H1 (cell line): ENCODE results near the gene KIF23. TPM values are rescaled to one million over a fixed set of nuclear protein-coding genes. Genes with fewer than 3 reads are reported as not detected.

Experiments used
- CTCF ChIA-PET: fragments of 300-600 bp; sonication (Branson Sonifier 250); formaldehyde crosslinking; loops from one replicate; lab custom pipeline; 2021; ENCODE audit not compliant: partially characterized antibody; lab: Charles Lee
- POLR2A ChIA-PET: fragments of 300-600 bp; sonication (Branson Sonifier 250); formaldehyde crosslinking; loops from one replicate; lab custom pipeline; 2021; ENCODE audit warnings: inconsistent platforms; ENCODE audit not compliant: partially characterized antibody; lab: Charles Lee
- DNase-seq, 2 experiments: peaks; one replicate each; pipeline versions ENCODE4 v3.0.0 to v3.0.0-alpha.2; 2010 to 2022; ENCODE audit warnings: low spot score in 2 of 2, low read depth in 1 of 2, mixed read lengths in 1 of 2
- FAIRE-seq: peaks from 2 replicates; lab custom pipeline; 2011; peaks lifted over from hg19 to GRCh38; lab: Jason Lieb, UNC
- H2AFZ ChIP-seq: 2 replicates; pipeline ENCODE4 v1.8.1; 2012; ENCODE audit warnings: low read length, inconsistent platforms
- H2AK5ac ChIP-seq: 2 replicates; pipeline ENCODE4 v1.6.1; 2013; ENCODE audit warnings: low read depth, low read length
- H2BK120ac ChIP-seq: replicated peaks from 2 replicates; pipeline ENCODE3; 2013; ENCODE audit warnings: low read depth, low read length, inconsistent platforms
- H2BK12ac ChIP-seq: 2 replicates; pipeline ENCODE4 v1.6.1; 2013; ENCODE audit warnings: low read depth, low read length
- H2BK15ac ChIP-seq: 2 replicates; pipeline ENCODE4 v1.6.1; 2013; ENCODE audit warnings: low read length
- H2BK20ac ChIP-seq: 2 replicates; pipeline ENCODE4 v1.6.1; 2013; ENCODE audit warnings: low read length
- H2BK5ac ChIP-seq: 2 replicates; pipeline ENCODE4 v1.6.1; 2013; ENCODE audit warnings: low read depth, low read length
- H3K14ac ChIP-seq: 2 replicates; pipeline ENCODE4 v1.6.1; 2013; ENCODE audit warnings: inconsistent platforms; ENCODE audit not compliant: insufficient read length
- H3K18ac ChIP-seq: 2 replicates; pipeline ENCODE4 v1.6.1; 2013; ENCODE audit warnings: low read length; ENCODE audit errors: extremely low read depth
- H3K23ac ChIP-seq: 2 replicates; pipeline ENCODE4 v1.6.1; 2013; ENCODE audit warnings: inconsistent platforms; ENCODE audit not compliant: insufficient read length
- H3K23me2 ChIP-seq: 2 replicates; pipeline ENCODE4 v1.6.1; 2013; ENCODE audit warnings: low read depth, low read length
- H3K27ac ChIP-seq: 2 replicates; pipeline ENCODE4 v1.6.1; 2011; ENCODE audit warnings: low read depth, low read length, inconsistent platforms
- H3K27me3 ChIP-seq, 4 experiments: replicated peaks in 1 of 4; 1 replicate in 1 of 4; 2 replicates in 3 of 4; pipeline versions ENCODE4 v1.6.1 to v1.8.1; 2011 to 2013; ENCODE audit warnings: low read length in 3 of 4, mild to moderate bottlenecking in 3 of 4, inconsistent platforms in 2 of 4, mixed read lengths in 2 of 4, moderate library complexity in 1 of 4; ENCODE audit not compliant: control insufficient read depth in 3 of 4, insufficient read depth in 3 of 4; ENCODE audit errors: extremely low read depth in 1 of 4
- H3K36me3 ChIP-seq, 4 experiments: 2 replicates each; pipeline versions ENCODE4 v1.6.1 to v1.8.1; 2011 to 2013; ENCODE audit warnings: mild to moderate bottlenecking in 4 of 4, low read length in 3 of 4, moderate library complexity in 2 of 4, control low read depth in 1 of 4, inconsistent platforms in 1 of 4; ENCODE audit not compliant: insufficient read depth in 4 of 4, control insufficient read depth in 2 of 4
- H3K4ac ChIP-seq: replicated peaks from 2 replicates; pipeline ENCODE3; 2013; ENCODE audit warnings: low read length, low read depth, mixed read lengths, inconsistent platforms; ENCODE audit not compliant: insufficient read length
- H3K4me1 ChIP-seq, 4 experiments: replicated peaks in 1 of 4; 1 replicate in 1 of 4; 2 replicates in 3 of 4; pipeline versions ENCODE4 v1.6.1 to v1.8.1; 2011 to 2013; ENCODE audit warnings: low read length in 3 of 4, inconsistent platforms in 2 of 4, mixed read lengths in 1 of 4; ENCODE audit not compliant: insufficient read depth in 4 of 4, control insufficient read depth in 3 of 4
- H3K4me2 ChIP-seq, 2 experiments: 2 replicates each; pipeline versions ENCODE4 v1.6.1 to v1.8.1; 2011 to 2013; ENCODE audit warnings: low read depth in 2 of 2, low read length in 2 of 2, control low read depth in 1 of 2, inconsistent platforms in 1 of 2, mild to moderate bottlenecking in 1 of 2; ENCODE audit not compliant: insufficient read depth in 1 of 2
- H3K4me3 ChIP-seq, 4 experiments: fragments of 200-600, 300-600 bp in 1 of 4; sonication (generic), shearing (Covaris generic), sonication (Bioruptor Twin) in 1 of 4; 2 replicates each; pipeline versions ENCODE4 v1.5.1 to v1.8.1; 2011 to 2016; ENCODE audit warnings: low read length in 4 of 4, low read depth in 3 of 4, control low read depth in 2 of 4, inconsistent platforms in 2 of 4, mild to moderate bottlenecking in 2 of 4, mixed read lengths in 1 of 4, moderate library complexity in 1 of 4; ENCODE audit not compliant: insufficient read depth in 2 of 4; ENCODE audit errors: extremely low read depth in 1 of 4
- H3K56ac ChIP-seq: replicated peaks from 2 replicates; pipeline ENCODE3; 2013; ENCODE audit warnings: low read depth, mild to moderate bottlenecking, mixed read lengths, low read length, inconsistent platforms; ENCODE audit not compliant: insufficient read length
- H3K79me1 ChIP-seq: 2 replicates; pipeline ENCODE4 v1.6.1; 2013; ENCODE audit warnings: low read depth, low read length, control low read depth
- H3K79me2 ChIP-seq, 2 experiments: 2 replicates each; pipeline versions ENCODE4 v1.6.1 to v1.8.1; 2012 to 2013; ENCODE audit warnings: low read length in 2 of 2, mild to moderate bottlenecking in 2 of 2, inconsistent platforms in 1 of 2; ENCODE audit not compliant: insufficient read depth in 2 of 2, control insufficient read depth in 1 of 2
- H3K9ac ChIP-seq, 4 experiments: replicated peaks in 1 of 4; 1 replicate in 1 of 4; 2 replicates in 3 of 4; pipeline versions ENCODE4 v1.6.1 to v1.8.1; 2011 to 2013; ENCODE audit warnings: low read depth in 3 of 4, low read length in 3 of 4, control low read depth in 2 of 4, mild to moderate bottlenecking in 2 of 4, moderate library complexity in 2 of 4, inconsistent platforms in 1 of 4; ENCODE audit errors: extremely low read depth in 1 of 4
- H3K9me3 ChIP-seq, 2 experiments: 2 replicates each; pipeline versions ENCODE4 v1.6.1 to v1.8.1; 2012 to 2013; ENCODE audit warnings: mild to moderate bottlenecking in 2 of 2, moderate library complexity in 2 of 2, control low read depth in 1 of 2, inconsistent platforms in 1 of 2, low read depth in 1 of 2, low read length in 1 of 2, mixed read lengths in 1 of 2; ENCODE audit not compliant: insufficient read depth in 2 of 2
- H4K20me1 ChIP-seq, 2 experiments: replicated peaks in 1 of 2; 2 replicates each; pipeline versions ENCODE3 to v1.8.1; 2011 to 2013; ENCODE audit warnings: inconsistent platforms in 2 of 2, low read length in 2 of 2, mild to moderate bottlenecking in 1 of 2; ENCODE audit not compliant: insufficient read depth in 2 of 2, control insufficient read depth in 1 of 2
- H4K5ac ChIP-seq: 2 replicates; pipeline ENCODE4 v1.6.1; 2013; ENCODE audit warnings: low read length, low read depth, mixed read lengths, inconsistent platforms; ENCODE audit not compliant: insufficient read length
- H4K8ac ChIP-seq: 2 replicates; pipeline ENCODE4 v1.8.0; 2013; ENCODE audit warnings: mild to moderate bottlenecking, moderate library complexity, low read length, inconsistent platforms; ENCODE audit not compliant: insufficient read depth; ENCODE audit errors: extremely low read depth
- H4K91ac ChIP-seq: replicated peaks from 2 replicates; pipeline ENCODE3; 2013; ENCODE audit warnings: low read length, mixed read lengths, inconsistent platforms; ENCODE audit not compliant: insufficient read length
- ATF3 ChIP-seq: IDR thresholded peaks from 2 replicates; pipeline ENCODE4 v1.6.1; 2011; ENCODE audit warnings: low read depth, mild to moderate bottlenecking, low read length; ENCODE audit not compliant: insufficient read depth
- BACH1 ChIP-seq: IDR thresholded peaks from 2 replicates; pipeline ENCODE4 v1.6.1; 2012; ENCODE audit warnings: low read length, improper control_type of control experiment
- BCL11A ChIP-seq, 2 experiments: IDR thresholded peaks; one replicate each; pipeline ENCODE4 v1.6.1; 2011; ENCODE audit warnings: low read depth in 2 of 2, low read length in 2 of 2, mild to moderate bottlenecking in 2 of 2
- CBX5 ChIP-seq: fragments of 300-800, 300-1000 bp; sonication (generic); IDR thresholded peaks from 2 replicates; pipeline ENCODE4 v1.7.1; 2016; ENCODE audit warnings: antibody characterized with exemption, low read length, low read depth
- CBX8 ChIP-seq: fragments of 300-800, 300-1000 bp; sonication (generic); IDR thresholded peaks from 2 replicates; pipeline ENCODE4 v1.7.1; 2016; ENCODE audit warnings: low read depth, low read length, borderline replicate concordance
- EP300 ChIP-seq, 2 experiments: IDR thresholded peaks; 1 replicate in 1 of 2; 2 replicates in 1 of 2; pipeline ENCODE4 v1.6.1; 2011 to 2012; ENCODE audit warnings: low read depth in 2 of 2, low read length in 2 of 2, mild to moderate bottlenecking in 2 of 2, borderline replicate concordance in 1 of 2, inconsistent platforms in 1 of 2, moderate library complexity in 1 of 2
- KDM1A ChIP-seq: fragments of 200-600, 300-600 bp; sonication (generic); IDR thresholded peaks from 2 replicates; pipeline ENCODE4 v1.7.1; 2016; ENCODE audit warnings: mild to moderate bottlenecking, low read length, borderline replicate concordance
- SP4 ChIP-seq: IDR thresholded peaks from 2 replicates; pipeline ENCODE4 v1.6.1; 2012; ENCODE audit warnings: low read length, inconsistent platforms
- TAF1 ChIP-seq: IDR thresholded peaks from 2 replicates; pipeline ENCODE4 v1.6.1; 2011; ENCODE audit warnings: mild to moderate bottlenecking, low read depth, low read length
- TCF12 ChIP-seq: IDR thresholded peaks from 2 replicates; pipeline ENCODE4 v1.6.1; 2011; ENCODE audit warnings: low read depth, mild to moderate bottlenecking, low read length
- WGBS, 2 experiments: shearing (Covaris generic) in 1 of 2; methylation state at CpG; one replicate each; pipeline versions ENCODE4 v1.1.6 to v1.1.7; 2013 to 2015; ENCODE audit warnings: low lambda C conversion rate in 2 of 2, mixed read lengths in 2 of 2, inconsistent platforms in 1 of 2, low coverage in 1 of 2, missing lambda C conversion rate in 1 of 2; ENCODE audit not compliant: insufficient replicate concordance in 2 of 2, insufficient coverage in 1 of 2, insufficient read length in 1 of 2; ENCODE audit errors: extremely low coverage in 1 of 2, missing lambda C conversion rate in 1 of 2; 5-methylcytosine and 5-hydroxymethylcytosine counted together
- polyA plus RNA-seq, 7 experiments: library from polyadenylated mRNA; depleted of rRNA in 3 of 7; stranded (reverse) in 5 of 7; unstranded in 2 of 7; fragments of >200 nt in 5 of 7; fragments of 200-250 nt in 2 of 7; gene quantifications; 1 replicate in 5 of 7; 2 replicates in 1 of 7; 4 replicates in 1 of 7; pipeline versions ENCODE4 v1.2.1 to v1.2.3, GENCODE V29; 2011 to 2013; ENCODE audit warnings: missing spikeins in 2 of 7, mixed read lengths in 2 of 7
- total RNA-seq: library from RNA; stranded (reverse); fragmentation: NEBNext Ultra II Directional; extraction: Animal tissue kit (Norgen Biotek cat#: 25700); gene quantifications from 2 replicates; pipeline ENCODE4 v1.2.1, GENCODE V29; 2021
- TF ChIP-seq, protein P1 (sequence below), 3 experiments: IDR thresholded peaks; 1 replicate in 2 of 3; 2 replicates in 1 of 3; pipeline versions ENCODE4 v1.5.1 to v1.6.1; 2011; ENCODE audit warnings: low read length in 3 of 3, mild to moderate bottlenecking in 3 of 3, inconsistent platforms in 2 of 3, low read depth in 1 of 3, moderate library complexity in 1 of 3; ENCODE audit not compliant: insufficient read depth in 1 of 3; ENCODE audit errors: control extremely low read depth in 1 of 3

Gene KIF23
- total and polyA plus RNA-seq, 2 of the 8 experiments (the other 6 are each of a cell fraction or from before 2014, with no cell fraction given) = 26.2 to 77.4 TPM

DNA sequence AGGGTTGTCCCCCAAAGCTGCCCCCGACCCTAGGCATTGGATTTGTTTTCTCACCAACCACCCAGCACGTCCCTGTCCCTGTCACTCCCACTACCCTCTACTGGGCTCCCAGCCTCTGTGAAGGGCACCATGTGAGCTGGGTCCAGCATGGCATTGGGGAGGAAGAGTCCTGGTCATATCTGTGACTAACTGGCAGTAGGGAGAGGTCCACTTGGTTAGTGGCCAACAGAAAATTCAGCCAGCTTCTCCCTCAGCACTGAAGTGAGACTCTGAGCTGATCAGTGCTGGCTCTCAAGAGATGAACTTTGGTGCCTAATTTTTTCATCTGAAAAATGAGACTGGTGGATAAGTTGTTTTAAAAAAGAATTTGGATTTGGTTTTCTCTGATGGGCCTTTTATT, 11.3 kb upstream of the KIF23 start:
- H4K8ac ChIP-seq = no peak overlapping the region
- no peak overlapping the region for H2BK15ac ChIP-seq
- no peaks in the 10 kb centered on the region for H3K27me3 ChIP-seq
- H3K4me1 ChIP-seq = no peaks in the 10 kb centered on the region
- H3K79me2 ChIP-seq = no peaks in the 10 kb centered on the region
- DNase-seq (no peak), FAIRE-seq (no peak)
- no peak overlapping the region for H2BK12ac ChIP-seq
- WGBS, 2 experiments = 80% methylated on average over 1 of the region's 2 CpGs; no CpG with 5 or more reads in 1 of the 2 experiments
- peaks cover 0 to 2% of the 10 kb centered on the region in 2 experiments for H4K20me1 ChIP-seq
- H3K36me3 ChIP-seq = no peaks in the 10 kb centered on the region
- no peak overlapping the region for H3K18ac ChIP-seq
- H2BK20ac ChIP-seq = no peak overlapping the region
- no peak overlapping the region for H3K4ac ChIP-seq
- no peak overlapping the region for H3K9ac ChIP-seq
- H3K56ac ChIP-seq = no peak overlapping the region
- no peaks in the 10 kb centered on the region for H3K79me1 ChIP-seq
- no peak overlapping the region for H3K27ac ChIP-seq
- H3K4me2 ChIP-seq = no peak overlapping the region
- H4K91ac ChIP-seq = no peak overlapping the region
- CTCF ChIA-PET = interaction anchor here (1.8 kb wide), 1 partner anchor 367 kb away, joined by 5 read pairs; no protein-coding TSS in a partner anchor
- no peak overlapping the region for H2AFZ ChIP-seq
- H4K5ac ChIP-seq = no peak overlapping the region
- no peaks in the 10 kb centered on the region for H3K23me2 ChIP-seq
- H2BK5ac ChIP-seq = no peak overlapping the region
- H3K14ac ChIP-seq = no peak overlapping the region
- H3K23ac ChIP-seq = no peak overlapping the region
- POLR2A ChIA-PET = interaction anchor here (1.7 kb wide), 1 partner anchor 49 kb away, joined by 4 read pairs; the partner anchor contains the start of gene RPLP1
- TF ChIP-seq CBX5 (no peak), CBX8 (no peak), TCF12 (no peak), EP300 (IDR thresholded peaks at IDR 0.05; ENCODE audit: borderline replicate concordance in 1 of 2, low read depth in 2 of 2, low read length in 2 of 2) (no peak), BCL11A (IDR thresholded peaks at IDR 0.05; ENCODE audit: low read depth in 2 of 2, low read length in 2 of 2) (no peak), BACH1 (no peak), KDM1A (no peak), TAF1 (no peak), SP4 (no peak), ATF3 (no peak)
- TF ChIP-seq, protein P1, sequence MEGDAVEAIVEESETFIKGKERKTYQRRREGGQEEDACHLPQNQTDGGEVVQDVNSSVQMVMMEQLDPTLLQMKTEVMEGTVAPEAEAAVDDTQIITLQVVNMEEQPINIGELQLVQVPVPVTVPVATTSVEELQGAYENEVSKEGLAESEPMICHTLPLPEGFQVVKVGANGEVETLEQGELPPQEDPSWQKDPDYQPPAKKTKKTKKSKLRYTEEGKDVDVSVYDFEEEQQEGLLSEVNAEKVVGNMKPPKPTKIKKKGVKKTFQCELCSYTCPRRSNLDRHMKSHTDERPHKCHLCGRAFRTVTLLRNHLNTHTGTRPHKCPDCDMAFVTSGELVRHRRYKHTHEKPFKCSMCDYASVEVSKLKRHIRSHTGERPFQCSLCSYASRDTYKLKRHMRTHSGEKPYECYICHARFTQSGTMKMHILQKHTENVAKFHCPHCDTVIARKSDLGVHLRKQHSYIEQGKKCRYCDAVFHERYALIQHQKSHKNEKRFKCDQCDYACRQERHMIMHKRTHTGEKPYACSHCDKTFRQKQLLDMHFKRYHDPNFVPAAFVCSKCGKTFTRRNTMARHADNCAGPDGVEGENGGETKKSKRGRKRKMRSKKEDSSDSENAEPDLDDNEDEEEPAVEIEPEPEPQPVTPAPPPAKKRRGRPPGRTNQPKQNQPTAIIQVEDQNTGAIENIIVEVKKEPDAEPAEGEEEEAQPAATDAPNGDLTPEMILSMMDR (IDR thresholded peaks at IDR 0.05; ENCODE audit: control extremely low read depth in 1 of 3, insufficient read depth in 1 of 3, low read depth in 1 of 3, low read length in 3 of 3) = no peak
- no peak overlapping the region for H2AK5ac ChIP-seq
- H2BK120ac ChIP-seq = no peak overlapping the region
- no peaks in the 10 kb centered on the region for H3K9me3 ChIP-seq
- no peak overlapping the region for H3K4me3 ChIP-seq
